ENCODE results near the gene DOCK3.
"Not testable (repeated sequence)": the region's sequence is repeated elsewhere in the genome, so short reads cannot be mapped to it uniquely, and the experiment has no call there.

The DOCK3 gene

GRCh38 chr3:51297333-51297732, 622.6 kb downstream of the DOCK3 start:
- TF ChIP-seq CTCF (conservative IDR thresholded peaks at IDR 0.05; ENCODE audit: low read depth, low read length) = no peak
- no peak overlapping the region for H3K4me3 ChIP-seq (ENCODE audit: low read depth, low read length)
- no peak for DNase-seq (ENCODE audit: low read depth)

DNA sequence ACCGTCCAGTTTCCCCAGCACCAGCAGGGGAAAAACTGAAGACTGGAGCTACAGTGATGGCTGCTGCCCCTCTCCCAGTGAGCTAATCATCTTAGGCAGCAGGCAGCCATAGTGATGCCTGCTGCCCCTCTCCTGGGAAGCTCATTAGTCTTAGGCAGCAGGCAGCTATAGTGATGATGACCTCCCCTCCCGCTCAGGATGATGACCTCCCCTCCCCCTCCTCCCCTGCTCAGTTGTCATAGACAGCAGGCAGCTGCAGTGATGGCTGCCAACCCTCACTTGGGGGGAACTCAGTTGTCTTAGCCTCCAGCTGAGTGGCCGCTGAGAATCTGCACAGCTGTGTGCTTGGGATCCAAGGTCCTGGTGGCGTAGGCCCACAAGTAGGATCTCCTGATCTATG, 629.5 kb downstream of the DOCK3 start:
- no peak for TF ChIP-seq CTCF (conservative IDR thresholded peaks at IDR 0.05; ENCODE audit: low read depth, low read length)
- DNase-seq (ENCODE audit: low read depth) = no peak
- no peak overlapping the region for H3K4me3 ChIP-seq (ENCODE audit: low read depth, low read length)

GRCh38 chr3:51306093-51306492, 631.4 kb downstream of the DOCK3 start:
- TF ChIP-seq CTCF (conservative IDR thresholded peaks at IDR 0.05; ENCODE audit: low read depth, low read length) = no peak
- no peak overlapping the region for H3K4me3 ChIP-seq (ENCODE audit: low read depth, low read length)
- DNase-seq (ENCODE audit: low read depth) = no peak

DNA sequence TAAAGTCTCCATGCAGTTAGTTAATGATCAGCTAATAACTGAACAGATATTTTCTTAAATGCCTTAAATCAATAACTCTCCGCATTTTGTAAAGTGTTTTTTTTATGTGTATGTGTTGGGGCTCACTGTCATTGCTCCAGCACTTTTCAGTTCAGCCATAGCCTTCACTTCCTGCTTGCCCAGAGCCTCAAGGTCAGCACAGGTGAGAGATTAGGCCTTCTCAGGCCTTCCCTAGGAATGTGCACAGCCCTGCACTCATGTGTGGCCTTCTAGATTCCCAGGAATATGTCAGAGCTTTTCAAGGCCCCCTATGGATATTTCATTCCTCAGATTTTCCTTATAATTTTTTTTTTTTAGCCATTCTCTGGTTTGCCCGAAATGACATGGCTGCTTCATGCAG, 632.7 kb downstream of the DOCK3 start:
- H3K4me3 ChIP-seq (ENCODE audit: low read depth, low read length) = no peak overlapping the region
- DNase-seq (ENCODE audit: low read depth) = no peak
- TF ChIP-seq CTCF (conservative IDR thresholded peaks at IDR 0.05; ENCODE audit: low read depth, low read length) = no peak

GRCh38 chr3:51307945-51308607, 633.3 kb downstream of the DOCK3 start:
- DNase-seq (ENCODE audit: low read depth); H3K4me3 ChIP-seq (ENCODE audit: low read depth, low read length): not testable (repeated sequence)

DNA sequence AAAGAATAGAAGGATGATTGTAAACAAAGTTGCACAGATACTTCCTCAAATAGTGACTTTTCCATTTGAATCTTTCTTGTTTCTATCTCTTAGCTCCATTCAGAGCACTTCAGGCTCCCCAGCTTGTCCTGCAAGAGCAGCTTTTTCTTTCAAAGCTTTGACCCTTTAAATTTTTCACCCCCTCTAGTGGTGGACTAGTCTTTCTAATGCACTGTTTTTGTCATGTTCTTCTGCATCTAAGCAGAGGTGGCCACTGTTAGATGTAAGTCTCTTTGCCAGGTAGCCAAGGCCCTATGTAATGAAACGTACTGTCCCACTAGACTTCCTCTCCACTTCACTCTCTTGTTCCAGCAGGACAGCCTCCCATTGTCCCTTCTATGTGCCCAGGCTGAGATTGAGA, 636.3 kb downstream of the DOCK3 start:
- peak; percentile 61 for DNase-seq (ENCODE audit: low read depth)
- peak; percentile 62 for TF ChIP-seq CTCF (conservative IDR thresholded peaks at IDR 0.05; ENCODE audit: low read depth, low read length)
- no peak overlapping the region for H3K4me3 ChIP-seq (ENCODE audit: low read depth, low read length)

- no peak overlapping the region for H3K4me3 ChIP-seq (ENCODE audit: low read depth, low read length)
- TF ChIP-seq CTCF (conservative IDR thresholded peaks at IDR 0.05; ENCODE audit: low read depth, low read length) = no peak
- DNase-seq (ENCODE audit: low read depth) = no peak
These were observed 653.5 kb downstream of the DOCK3 start for GRCh38 chr3:51328206-51328605.

Data from choroid plexus epithelial cell (primary cell).